ENCODE data around the gene SFSWAP. TPM values are rescaled to one million over a fixed set of nuclear protein-coding genes. Genes with fewer than 3 reads are reported as not detected.

The SFSWAP gene
- total RNA-seq, 1 experiment from 2014 or later = 48.1 TPM

DNA sequence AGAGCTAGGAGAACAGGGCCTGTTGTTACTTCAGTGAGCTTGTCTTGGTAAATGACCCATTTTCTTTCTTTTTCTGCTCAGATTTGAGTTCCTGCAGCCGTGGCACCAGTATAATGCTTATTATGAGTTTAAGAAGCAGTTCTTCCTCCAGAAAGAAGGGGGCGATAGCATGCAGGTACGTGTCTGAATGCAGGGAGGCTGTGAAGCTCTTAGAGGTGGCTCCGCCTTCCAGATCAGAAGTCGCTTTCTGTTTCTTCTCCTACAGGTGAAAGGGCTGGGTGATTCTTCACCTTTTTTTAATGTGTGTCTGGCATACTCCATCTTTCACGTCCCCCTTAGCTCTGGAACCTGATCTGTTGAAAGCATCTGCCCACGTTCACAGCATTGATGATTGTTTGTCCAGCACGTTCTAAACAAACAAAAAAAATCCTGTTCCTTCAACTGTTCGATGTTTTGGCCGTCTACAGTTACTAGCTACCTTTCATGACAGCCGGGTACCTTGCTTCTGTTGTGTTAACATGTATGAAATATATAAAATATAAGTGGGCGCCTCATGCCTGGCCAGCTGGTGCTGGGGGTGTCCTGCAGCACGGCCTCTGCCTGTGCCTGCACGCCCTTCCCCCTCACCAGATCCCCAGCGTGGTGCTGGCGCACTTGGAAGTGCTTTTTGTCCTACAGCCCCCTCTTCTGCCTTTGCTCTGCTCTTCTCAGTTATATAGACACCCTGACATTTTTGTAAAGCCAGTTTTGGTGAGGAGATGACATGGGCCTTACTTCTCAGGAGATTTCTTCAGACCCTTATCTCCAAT, 44.6 kb downstream of the SFSWAP start:
- peaks cover 2% of the 10 kb centered on the region for H4K20me1 ChIP-seq (ENCODE audit: control insufficient read depth, insufficient read depth, insufficient read length)
- no peak overlapping the region for H3K27ac ChIP-seq (ENCODE audit: insufficient read length, low read depth, low read length)
- H3K27me3 ChIP-seq (ENCODE audit: insufficient read depth, low read length) = no peaks in the 10 kb centered on the region
- no peak overlapping the region for H2BK12ac ChIP-seq (ENCODE audit: insufficient read length, low read depth, low read length)
- Mint-ChIP-seq H3K27ac (peak overlapping the region; percentile 27 to 93 (median 79); a peak in 5 of 7 replicates), H3K27me3 (ENCODE audit: low read depth) (no peaks in the 10 kb centered on the region), H3K36me3 (ENCODE audit: insufficient read depth in 1 of 3, low read depth in 3 of 3) (peaks cover 53 to 75% (median 69%) of the 10 kb centered on the region in 3 experiments; a peak in 6 of 7 replicates), H3K4me3 (no peak overlapping the region), H3K9me3 (no peaks in the 10 kb centered on the region; a peak in 1 of 5 replicates), H3K4me1 (peaks cover 23 to 31% of the 10 kb centered on the region in 2 experiments)
- H3K56ac ChIP-seq (ENCODE audit: insufficient read length, low read depth, low read length) = no peak overlapping the region
- H3K23me2 ChIP-seq (ENCODE audit: insufficient read length, low read depth, low read length, poor library complexity, severe bottlenecking) = no peaks in the 10 kb centered on the region
- no peak overlapping the region for H3K4me2 ChIP-seq (ENCODE audit: insufficient read depth, insufficient read length, low read length)
- TF ChIP-seq, protein P1, sequence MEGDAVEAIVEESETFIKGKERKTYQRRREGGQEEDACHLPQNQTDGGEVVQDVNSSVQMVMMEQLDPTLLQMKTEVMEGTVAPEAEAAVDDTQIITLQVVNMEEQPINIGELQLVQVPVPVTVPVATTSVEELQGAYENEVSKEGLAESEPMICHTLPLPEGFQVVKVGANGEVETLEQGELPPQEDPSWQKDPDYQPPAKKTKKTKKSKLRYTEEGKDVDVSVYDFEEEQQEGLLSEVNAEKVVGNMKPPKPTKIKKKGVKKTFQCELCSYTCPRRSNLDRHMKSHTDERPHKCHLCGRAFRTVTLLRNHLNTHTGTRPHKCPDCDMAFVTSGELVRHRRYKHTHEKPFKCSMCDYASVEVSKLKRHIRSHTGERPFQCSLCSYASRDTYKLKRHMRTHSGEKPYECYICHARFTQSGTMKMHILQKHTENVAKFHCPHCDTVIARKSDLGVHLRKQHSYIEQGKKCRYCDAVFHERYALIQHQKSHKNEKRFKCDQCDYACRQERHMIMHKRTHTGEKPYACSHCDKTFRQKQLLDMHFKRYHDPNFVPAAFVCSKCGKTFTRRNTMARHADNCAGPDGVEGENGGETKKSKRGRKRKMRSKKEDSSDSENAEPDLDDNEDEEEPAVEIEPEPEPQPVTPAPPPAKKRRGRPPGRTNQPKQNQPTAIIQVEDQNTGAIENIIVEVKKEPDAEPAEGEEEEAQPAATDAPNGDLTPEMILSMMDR (conservative IDR thresholded peaks at IDR 0.05) = peak; percentile 74
- no peak overlapping the region for H2AFZ ChIP-seq (ENCODE audit: low read length)
- H4K91ac ChIP-seq (ENCODE audit: insufficient read length, low read depth, low read length) = no peak overlapping the region
- no peak overlapping the region for H3K9ac ChIP-seq (ENCODE audit: extremely low read depth, insufficient read length, low read length)
- WGBS (ENCODE audit: extremely low coverage, insufficient read length, low lambda C conversion rate) = no CpG with 5 or more reads among the region's 16 CpGs
- H3K14ac ChIP-seq (ENCODE audit: insufficient read depth, low read length) = no peak overlapping the region
- no peaks in the 10 kb centered on the region for H3K79me1 ChIP-seq (ENCODE audit: insufficient read depth, low read depth, low read length, poor library complexity, severe bottlenecking)
- no peaks in the 10 kb centered on the region for H3K79me2 ChIP-seq (ENCODE audit: insufficient read depth, low read length)
- H3K9me3 ChIP-seq (ENCODE audit: control insufficient read depth, low read depth, low read length) = no peaks in the 10 kb centered on the region
- no peak overlapping the region for H4K8ac ChIP-seq (replicated peaks; ENCODE audit: insufficient read length, low read depth, low read length)
- H4K5ac ChIP-seq (ENCODE audit: insufficient read length, low read depth, low read length) = no peak overlapping the region
- H2BK120ac ChIP-seq (ENCODE audit: low read depth, low read length, poor library complexity, severe bottlenecking) = no peak overlapping the region
- H3K4ac ChIP-seq (ENCODE audit: low read depth, low read length) = no peak overlapping the region
- H2BK20ac ChIP-seq (ENCODE audit: low read depth, low read length, poor library complexity, severe bottlenecking) = no peak overlapping the region
- H2AK5ac ChIP-seq (ENCODE audit: insufficient read length, low read length) = no peak overlapping the region
- H2BK5ac ChIP-seq (ENCODE audit: insufficient read length, low read length) = no peak overlapping the region
- H3K4me1 ChIP-seq (ENCODE audit: insufficient read depth, low read length) = peaks cover 7% of the 10 kb centered on the region; the same call in 1 of the 2 replicates
- no peak overlapping the region for H2BK15ac ChIP-seq (ENCODE audit: low read depth, low read length)
- H3K18ac ChIP-seq (ENCODE audit: insufficient read length, low read depth, low read length) = no peak overlapping the region
- peak; percentile 75 for DNase-seq
- H3K23ac ChIP-seq (ENCODE audit: insufficient read length, low read depth, low read length) = no peak overlapping the region
- H3T11ph ChIP-seq (ENCODE audit: low read length) = no peak overlapping the region

Measured in H9 (cell line).